H9 (cell line): Measurements from ENCODE around the gene RMND5B. TPM values are rescaled to one million over a fixed set of nuclear protein-coding genes. Genes with fewer than 3 reads are reported as not detected.

ENCODE experiments used
- DNase-seq: peaks from one replicate; pipeline ENCODE4 v3.0.0-alpha.2; 2017
- H2AFZ ChIP-seq: one replicate; pipeline ENCODE4 v1.6.1; 2013; ENCODE audit warnings: mild to moderate bottlenecking, low read length, control low read depth, moderate library complexity
- H2AK5ac ChIP-seq: 2 replicates; pipeline ENCODE4 v1.6.1; 2013; ENCODE audit warnings: low read length, control low read depth, mixed read lengths; ENCODE audit not compliant: insufficient read length
- H2BK120ac ChIP-seq: one replicate; pipeline ENCODE4 v1.6.1; 2013; ENCODE audit warnings: low read depth, mild to moderate bottlenecking, low read length, control low read depth, inconsistent platforms; ENCODE audit not compliant: poor library complexity, severe bottlenecking
- H2BK12ac ChIP-seq: 2 replicates; pipeline ENCODE4 v1.6.1; 2013; ENCODE audit warnings: low read length, control low read depth, mixed read lengths, low read depth; ENCODE audit not compliant: insufficient read length
- H2BK15ac ChIP-seq: 2 replicates; pipeline ENCODE4 v1.6.1; 2013; ENCODE audit warnings: low read depth, low read length, control low read depth
- H2BK20ac ChIP-seq: one replicate; pipeline ENCODE4 v1.6.1; 2013; ENCODE audit warnings: low read depth, mild to moderate bottlenecking, low read length, control low read depth, inconsistent platforms; ENCODE audit not compliant: poor library complexity, severe bottlenecking
- H2BK5ac ChIP-seq: 2 replicates; pipeline ENCODE4 v1.6.1; 2013; ENCODE audit warnings: low read length, control low read depth, mixed read lengths; ENCODE audit not compliant: insufficient read length
- H3K14ac ChIP-seq: 2 replicates; pipeline ENCODE4 v1.6.1; 2013; ENCODE audit warnings: low read length, control low read depth; ENCODE audit not compliant: insufficient read depth
- H3K18ac ChIP-seq: 2 replicates; pipeline ENCODE4 v1.6.1; 2013; ENCODE audit warnings: low read depth, mild to moderate bottlenecking, mixed read lengths, low read length, control low read depth; ENCODE audit not compliant: insufficient read length
- H3K23ac ChIP-seq: 2 replicates; pipeline ENCODE4 v1.6.1; 2013; ENCODE audit warnings: low read length, control low read depth, mixed read lengths, low read depth; ENCODE audit not compliant: insufficient read length
- H3K23me2 ChIP-seq: 2 replicates; pipeline ENCODE4 v1.6.1; 2013; ENCODE audit warnings: low read depth, mild to moderate bottlenecking, mixed read lengths, low read length, control low read depth; ENCODE audit not compliant: insufficient read length, poor library complexity, severe bottlenecking
- H3K27ac ChIP-seq: 2 replicates; pipeline ENCODE4 v1.5.1; 2013; ENCODE audit warnings: low read length, control low read depth, mixed read lengths, low read depth; ENCODE audit not compliant: insufficient read length
- H3K27me3 ChIP-seq: 2 replicates; pipeline ENCODE4 v1.6.1; 2013; ENCODE audit warnings: low read length, control low read depth, inconsistent platforms; ENCODE audit not compliant: insufficient read depth
- H3K4ac ChIP-seq: 2 replicates; pipeline ENCODE4 v1.6.1; 2013; ENCODE audit warnings: low read depth, mild to moderate bottlenecking, control low read depth, inconsistent platforms, low read length, moderate library complexity
- H3K4me1 ChIP-seq: 2 replicates; pipeline ENCODE4 v1.6.1; 2013; ENCODE audit warnings: low read length, control low read depth, inconsistent platforms; ENCODE audit not compliant: insufficient read depth
- H3K4me2 ChIP-seq: 2 replicates; pipeline ENCODE4 v1.6.1; 2013; ENCODE audit warnings: low read length, control low read depth, mixed read lengths; ENCODE audit not compliant: insufficient read length, insufficient read depth
- H3K56ac ChIP-seq: 2 replicates; pipeline ENCODE4 v1.6.1; 2013; ENCODE audit warnings: low read depth, mild to moderate bottlenecking, mixed read lengths, low read length, control low read depth; ENCODE audit not compliant: insufficient read length
- H3K79me1 ChIP-seq: 2 replicates; pipeline ENCODE4 v1.6.1; 2013; ENCODE audit warnings: low read depth, mild to moderate bottlenecking, moderate library complexity, low read length, control low read depth, inconsistent platforms; ENCODE audit not compliant: insufficient read depth, poor library complexity, severe bottlenecking
- H3K79me2 ChIP-seq: 2 replicates; pipeline ENCODE4 v1.6.1; 2013; ENCODE audit warnings: low read length, control low read depth, inconsistent platforms; ENCODE audit not compliant: insufficient read depth
- H3K9ac ChIP-seq: 2 replicates; pipeline ENCODE4 v1.6.1; 2013; ENCODE audit warnings: low read length, control low read depth, mixed read lengths; ENCODE audit not compliant: insufficient read length; ENCODE audit errors: extremely low read depth
- H3K9me3 ChIP-seq: one replicate; pipeline ENCODE4 v1.6.1; 2013; ENCODE audit warnings: low read depth, low read length, inconsistent platforms; ENCODE audit not compliant: control insufficient read depth
- H3T11ph ChIP-seq: one replicate; pipeline ENCODE4 v1.6.1; 2013; ENCODE audit warnings: mild to moderate bottlenecking, low read length, control low read depth, inconsistent platforms
- H4K20me1 ChIP-seq: one replicate; pipeline ENCODE4 v1.6.1; 2013; ENCODE audit not compliant: control insufficient read depth, insufficient read length, insufficient read depth
- H4K5ac ChIP-seq: 2 replicates; pipeline ENCODE4 v1.6.1; 2013; ENCODE audit warnings: low read depth, mild to moderate bottlenecking, mixed read lengths, low read length, control low read depth; ENCODE audit not compliant: insufficient read length
- H4K8ac ChIP-seq: replicated peaks from 2 replicates; pipeline ENCODE4 v1.6.1; 2013; ENCODE audit warnings: low read length, control low read depth, mixed read lengths, low read depth; ENCODE audit not compliant: insufficient read length
- H4K91ac ChIP-seq: 2 replicates; pipeline ENCODE4 v1.6.1; 2013; ENCODE audit warnings: low read depth, mild to moderate bottlenecking, moderate library complexity, mixed read lengths, low read length, control low read depth; ENCODE audit not compliant: insufficient read length
- H3K27ac Mint-ChIP-seq, 3 experiments: 2 replicates in 2 of 3; 3 replicates in 1 of 3; pipeline ENCODE4 v1.8.0; 2020 to 2021; ENCODE audit warnings: mixed read lengths in 3 of 3, mild to moderate bottlenecking in 1 of 3, moderate library complexity in 1 of 3
- H3K27me3 Mint-ChIP-seq: 2 replicates; pipeline ENCODE4 v1.8.0; 2021; ENCODE audit warnings: low read depth, mild to moderate bottlenecking, moderate library complexity, mixed read lengths
- H3K36me3 Mint-ChIP-seq, 3 experiments: 2 replicates in 2 of 3; 3 replicates in 1 of 3; pipeline ENCODE4 v1.8.0; 2020 to 2021; ENCODE audit warnings: low read depth in 3 of 3, mixed read lengths in 3 of 3; ENCODE audit not compliant: insufficient read depth in 1 of 3
- H3K4me1 Mint-ChIP-seq, 2 experiments: 2 replicates each; pipeline ENCODE4 v1.8.0; 2020; ENCODE audit warnings: mixed read lengths in 2 of 2
- H3K4me3 Mint-ChIP-seq, 2 experiments: 2 replicates in 1 of 2; 3 replicates in 1 of 2; pipeline ENCODE4 v1.8.0; 2020 to 2021; ENCODE audit warnings: mild to moderate bottlenecking in 2 of 2, mixed read lengths in 2 of 2, moderate library complexity in 1 of 2
- H3K9me3 Mint-ChIP-seq, 2 experiments: 2 replicates in 1 of 2; 3 replicates in 1 of 2; pipeline ENCODE4 v1.8.0; 2020; ENCODE audit warnings: mild to moderate bottlenecking in 2 of 2, mixed read lengths in 2 of 2, moderate library complexity in 1 of 2
- WGBS: extraction: QIAGEN DNeasy Blood & Tissue Kit; methylation state at CpG from one replicate; pipeline ENCODE4 v1.1.7; 2013; ENCODE audit warnings: missing lambda C conversion rate, low lambda C conversion rate, mixed read lengths; ENCODE audit not compliant: insufficient read length; ENCODE audit errors: extremely low coverage; 5-methylcytosine and 5-hydroxymethylcytosine counted together
- total RNA-seq: library from RNA; stranded (reverse); gene quantifications from 2 replicates; pipeline ENCODE4 v1.2.1, GENCODE V29; 2021
- TF ChIP-seq, protein P1 (sequence below): fragments of 200-600 bp; sonication (generic); conservative IDR thresholded peaks from 3 replicates; pipeline ENCODE4 v1.8.0; 2021; ENCODE audit warnings: antibody characterized with exemption, mild to moderate bottlenecking

RMND5B gene
- total RNA-seq, 1 experiment from 2014 or later, result 86.4 TPM

DNA sequence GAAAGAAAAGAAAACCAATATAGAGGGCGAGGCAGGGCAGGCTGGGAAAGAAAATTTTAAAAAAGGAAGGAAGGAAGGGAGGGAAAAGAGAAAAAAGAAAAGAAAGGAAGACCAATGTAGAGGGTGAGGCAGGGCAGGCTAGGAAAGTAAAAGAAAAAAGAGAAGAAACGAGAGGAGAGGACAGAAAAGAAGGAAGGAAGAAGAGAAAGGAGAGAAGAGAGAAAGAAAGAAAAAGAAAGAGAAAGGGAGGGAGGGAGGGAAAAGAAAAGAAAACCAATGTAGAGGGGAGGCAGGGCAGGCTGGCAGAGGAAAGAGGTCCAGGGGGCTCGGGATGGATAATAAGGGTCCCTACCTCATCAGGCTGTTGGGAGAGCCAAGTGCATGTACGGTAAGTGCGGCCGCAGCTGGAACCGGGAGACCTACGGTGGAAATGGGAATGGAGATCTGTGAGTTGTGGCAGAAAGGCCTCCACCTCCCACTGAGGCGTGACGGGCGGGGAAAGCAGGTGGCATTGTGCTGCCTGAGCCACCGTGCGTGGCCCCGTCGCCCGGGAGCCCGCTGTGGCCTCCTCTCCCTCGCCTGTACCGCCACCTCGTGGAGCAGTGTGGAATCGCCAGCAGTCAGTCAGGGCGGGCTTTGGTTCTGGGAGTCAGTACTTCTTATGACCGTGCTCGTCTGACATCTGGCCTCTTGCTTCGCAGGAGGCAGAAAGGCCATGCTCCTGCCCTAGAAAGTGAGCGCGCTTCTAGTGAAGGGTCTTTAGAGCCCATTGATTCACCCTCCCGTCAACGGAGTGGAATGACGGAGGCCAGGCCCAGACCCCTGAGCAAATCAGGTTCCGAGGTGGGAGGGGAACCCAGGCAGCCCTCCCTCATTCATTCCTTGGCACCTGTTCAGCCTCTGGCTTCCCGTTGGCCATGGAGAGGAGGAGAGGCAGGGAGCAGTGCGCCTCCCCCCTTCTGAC lies 33.2 kb downstream of the RMND5B start:
- H2BK15ac ChIP-seq, result no peak overlapping the region
- no peak overlapping the region for H4K5ac ChIP-seq
- no peak overlapping the region for H3K14ac ChIP-seq
- TF ChIP-seq, protein P1, sequence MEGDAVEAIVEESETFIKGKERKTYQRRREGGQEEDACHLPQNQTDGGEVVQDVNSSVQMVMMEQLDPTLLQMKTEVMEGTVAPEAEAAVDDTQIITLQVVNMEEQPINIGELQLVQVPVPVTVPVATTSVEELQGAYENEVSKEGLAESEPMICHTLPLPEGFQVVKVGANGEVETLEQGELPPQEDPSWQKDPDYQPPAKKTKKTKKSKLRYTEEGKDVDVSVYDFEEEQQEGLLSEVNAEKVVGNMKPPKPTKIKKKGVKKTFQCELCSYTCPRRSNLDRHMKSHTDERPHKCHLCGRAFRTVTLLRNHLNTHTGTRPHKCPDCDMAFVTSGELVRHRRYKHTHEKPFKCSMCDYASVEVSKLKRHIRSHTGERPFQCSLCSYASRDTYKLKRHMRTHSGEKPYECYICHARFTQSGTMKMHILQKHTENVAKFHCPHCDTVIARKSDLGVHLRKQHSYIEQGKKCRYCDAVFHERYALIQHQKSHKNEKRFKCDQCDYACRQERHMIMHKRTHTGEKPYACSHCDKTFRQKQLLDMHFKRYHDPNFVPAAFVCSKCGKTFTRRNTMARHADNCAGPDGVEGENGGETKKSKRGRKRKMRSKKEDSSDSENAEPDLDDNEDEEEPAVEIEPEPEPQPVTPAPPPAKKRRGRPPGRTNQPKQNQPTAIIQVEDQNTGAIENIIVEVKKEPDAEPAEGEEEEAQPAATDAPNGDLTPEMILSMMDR, result peak; percentile 100
- no peaks in the 10 kb centered on the region for H3K9me3 Mint-ChIP-seq
- peaks cover 32% of the 10 kb centered on the region for H3K27me3 Mint-ChIP-seq
- H3K9ac ChIP-seq, result no peak overlapping the region
- H3K4me3 Mint-ChIP-seq, result peak overlapping the region; percentile 40 to 76
- peaks cover 3% of the 10 kb centered on the region for H3K23me2 ChIP-seq
- H4K20me1 ChIP-seq, result no peaks in the 10 kb centered on the region
- H2AFZ ChIP-seq, result no peak overlapping the region
- H3K9me3 ChIP-seq, result no peaks in the 10 kb centered on the region
- H2BK5ac ChIP-seq, result no peak overlapping the region
- H3K4me2 ChIP-seq, result peak overlapping the region; percentile 27
- no peak overlapping the region for H4K8ac ChIP-seq
- no peak overlapping the region for H4K91ac ChIP-seq
- no peak overlapping the region; a peak in 1 of 7 replicates for H3K27ac Mint-ChIP-seq
- no peak overlapping the region for H3K23ac ChIP-seq
- H3K4me1 Mint-ChIP-seq, result peaks cover 11% of the 10 kb centered on the region in 2 experiments
- no peaks in the 10 kb centered on the region for H3K4me1 ChIP-seq
- no peak overlapping the region for H2BK20ac ChIP-seq
- H3T11ph ChIP-seq, result no peak overlapping the region
- no peak overlapping the region for H3K4ac ChIP-seq
- no peaks in the 10 kb centered on the region; the same call in 1 of the 2 replicates for H3K27me3 ChIP-seq
- no peak overlapping the region for H3K27ac ChIP-seq
- H3K36me3 Mint-ChIP-seq, result no peaks in the 10 kb centered on the region
- no peaks in the 10 kb centered on the region for H3K79me2 ChIP-seq
- H2BK120ac ChIP-seq, result no peak overlapping the region
- H2AK5ac ChIP-seq, result no peak overlapping the region
- WGBS, result no CpG with 5 or more reads among the region's 33 CpGs
- no peak overlapping the region for H3K18ac ChIP-seq
- H3K79me1 ChIP-seq, result no peaks in the 10 kb centered on the region
- H2BK12ac ChIP-seq, result no peak overlapping the region
- H3K56ac ChIP-seq, result no peak overlapping the region
- peak; percentile 93 for DNase-seq
